ENCODE results near the gene ABCC10.

- no peak for TF ChIP-seq CTCF (IDR thresholded peaks at IDR 0.05)
- no peak for TF ChIP-seq POLR2AphosphoS5 (IDR thresholded peaks at IDR 0.05)
Measured at GRCh38 chr6:43377710-43378229, 49.6 kb upstream of the ABCC10 start.

Measured in suprapubic skin (tissue), 3 donors.